GM10248 (cell line): ENCODE results near the gene GOLGA1.
"Not testable (repeated sequence)": the region's sequence is repeated elsewhere in the genome, so short reads cannot be mapped to it uniquely, and the experiment has no call there.

Experiments used
- CTCF ChIA-PET: fragments of 300-600 bp; sonication (Branson Sonifier 250); formaldehyde crosslinking; extraction: SDS; loops from one replicate; lab custom pipeline; 2021; ENCODE audit warnings: antibody characterized with exemption; lab: Yijun Ruan, JAX
- POLR2A ChIA-PET: fragments of 350-650 bp; sonication (Branson Sonifier 250); formaldehyde crosslinking; extraction: SDS; loops from one replicate; lab custom pipeline; 2020; ENCODE audit warnings: antibody characterized with exemption; lab: Yijun Ruan, JAX
- DNase-seq: peaks from one replicate; pipeline ENCODE4 v3.0.0; 2012; ENCODE audit errors: extremely low spot score
- TF ChIP-seq, protein P1 (sequence below): IDR thresholded peaks from 2 replicates; pipeline ENCODE4 v1.5.1; 2012; ENCODE audit warnings: mild to moderate bottlenecking, low read depth; ENCODE audit errors: extremely low read depth, missing control alignments, control extremely low read depth

Gene GOLGA1

DNA sequence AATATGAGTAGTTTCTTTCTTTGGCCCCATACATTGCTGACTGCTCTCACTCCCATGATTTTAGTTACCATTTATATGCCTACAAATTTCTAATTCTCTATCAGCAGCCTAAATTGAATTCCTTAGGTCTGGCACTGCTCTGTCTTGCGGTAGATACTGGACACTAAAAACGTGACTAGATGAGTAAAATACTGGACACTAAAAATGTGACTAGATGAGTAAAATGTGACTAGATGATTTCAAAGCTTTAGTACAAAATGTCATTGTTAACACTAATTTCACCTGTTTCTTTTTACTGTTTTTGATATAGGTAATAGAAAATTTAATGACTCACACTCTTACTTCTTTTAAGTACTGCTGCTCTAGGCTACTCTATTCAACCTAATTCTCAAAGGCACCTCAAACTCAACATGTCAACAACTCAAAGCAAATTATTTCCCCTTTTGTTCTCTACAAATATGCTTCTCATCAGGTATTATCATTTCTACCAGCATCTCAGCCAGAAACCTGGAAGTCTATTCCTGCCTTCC lies 31.4 kb upstream of the GOLGA1 start:
- ChIA-PET CTCF (no interaction called here), POLR2A (no interaction called here)
- TF ChIP-seq, protein P1, sequence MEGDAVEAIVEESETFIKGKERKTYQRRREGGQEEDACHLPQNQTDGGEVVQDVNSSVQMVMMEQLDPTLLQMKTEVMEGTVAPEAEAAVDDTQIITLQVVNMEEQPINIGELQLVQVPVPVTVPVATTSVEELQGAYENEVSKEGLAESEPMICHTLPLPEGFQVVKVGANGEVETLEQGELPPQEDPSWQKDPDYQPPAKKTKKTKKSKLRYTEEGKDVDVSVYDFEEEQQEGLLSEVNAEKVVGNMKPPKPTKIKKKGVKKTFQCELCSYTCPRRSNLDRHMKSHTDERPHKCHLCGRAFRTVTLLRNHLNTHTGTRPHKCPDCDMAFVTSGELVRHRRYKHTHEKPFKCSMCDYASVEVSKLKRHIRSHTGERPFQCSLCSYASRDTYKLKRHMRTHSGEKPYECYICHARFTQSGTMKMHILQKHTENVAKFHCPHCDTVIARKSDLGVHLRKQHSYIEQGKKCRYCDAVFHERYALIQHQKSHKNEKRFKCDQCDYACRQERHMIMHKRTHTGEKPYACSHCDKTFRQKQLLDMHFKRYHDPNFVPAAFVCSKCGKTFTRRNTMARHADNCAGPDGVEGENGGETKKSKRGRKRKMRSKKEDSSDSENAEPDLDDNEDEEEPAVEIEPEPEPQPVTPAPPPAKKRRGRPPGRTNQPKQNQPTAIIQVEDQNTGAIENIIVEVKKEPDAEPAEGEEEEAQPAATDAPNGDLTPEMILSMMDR, result no peak
- DNase-seq, result no peak

DNA sequence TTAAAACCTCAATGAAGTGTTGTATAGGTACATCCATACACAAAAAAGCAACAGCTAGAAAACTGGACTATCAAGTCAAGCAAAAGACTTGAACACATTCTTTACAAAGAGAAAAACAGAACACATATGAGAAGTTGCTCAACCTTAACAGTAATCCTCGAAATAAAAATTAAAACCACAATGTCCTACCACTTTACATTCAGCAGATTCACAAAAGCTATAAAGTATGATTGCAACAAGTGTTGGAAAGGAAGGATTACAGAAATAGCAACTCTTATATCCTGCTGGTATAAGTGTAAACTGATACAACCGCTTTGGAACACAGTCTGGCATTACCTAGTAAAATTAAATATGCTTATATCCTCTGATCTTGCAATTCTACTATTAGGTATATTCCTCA lies 28.5 kb upstream of the GOLGA1 start:
- POLR2A ChIA-PET, result no interaction called here
- TF ChIP-seq, protein P1, result no peak
- CTCF ChIA-PET, result no interaction called here
- DNase-seq, result no peak

DNA sequence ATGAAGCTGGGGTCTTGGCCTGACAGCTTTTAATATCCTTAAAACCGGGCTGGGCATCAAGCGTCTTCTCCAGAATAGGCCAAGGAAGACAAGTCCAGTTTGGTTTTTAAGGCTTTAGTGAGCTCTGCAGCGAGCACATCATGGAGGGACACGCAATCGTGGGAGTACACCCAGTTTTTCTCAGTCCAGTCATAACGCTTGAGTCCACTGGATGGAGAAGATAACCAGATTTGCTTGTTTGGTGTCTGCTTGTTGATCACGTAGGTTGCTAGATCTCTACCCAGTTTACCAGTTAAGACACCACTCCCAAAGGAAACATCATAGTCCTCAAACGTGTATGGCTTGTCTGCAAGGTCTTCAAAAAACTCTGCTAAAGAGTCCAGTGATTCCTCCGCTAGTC lies 27.4 kb upstream of the GOLGA1 start:
- no peak for DNase-seq
- ChIA-PET POLR2A (interaction anchor here (0.6 kb wide), 1 partner anchor 617 kb away, joined by 3 read pairs; no protein-coding TSS in a partner anchor), CTCF (interaction anchor here (1.4 to 1.5 kb wide), 2 partner anchors 13 to 175 kb away, joined by 3 to 5 read pairs; partner anchors contain the start of gene SCAI)
- TF ChIP-seq, protein P1, result no peak

DNA sequence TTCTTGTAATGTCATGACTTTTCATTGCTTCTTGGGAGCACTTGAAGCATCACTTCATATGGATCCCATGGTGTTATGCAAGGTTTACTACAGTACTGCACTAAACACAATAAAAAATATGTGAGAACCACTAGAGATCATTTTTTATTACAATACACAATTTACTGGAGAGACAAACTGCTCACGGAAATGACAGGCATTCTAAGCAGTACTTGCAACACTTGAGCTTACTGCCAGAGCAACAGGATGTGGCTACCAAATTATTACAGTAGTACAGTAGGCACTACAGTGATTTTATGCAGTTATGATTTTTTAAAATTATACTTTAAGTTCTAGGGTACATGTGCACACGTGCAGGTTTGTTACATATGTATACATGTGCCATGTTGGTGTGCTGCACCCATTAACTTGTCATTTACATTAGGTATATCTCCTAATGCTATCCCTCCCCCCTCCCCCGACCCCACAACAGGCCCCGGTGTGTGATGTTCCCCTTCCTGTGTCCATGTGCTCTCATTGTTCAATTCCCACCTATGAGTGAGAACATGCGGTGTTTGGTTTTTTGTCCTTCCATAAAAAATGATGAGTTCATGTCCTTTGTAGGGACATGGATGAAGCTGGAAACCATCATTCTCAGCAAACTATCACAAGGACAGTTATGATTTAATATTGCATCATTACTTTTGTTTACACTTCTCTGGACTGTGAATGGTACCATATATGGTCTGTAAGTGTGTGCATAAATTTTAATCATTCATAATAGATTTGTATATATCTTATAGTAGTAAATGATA lies 25.1 kb upstream of the GOLGA1 start:
- CTCF ChIA-PET, result interaction anchor here (1.3 to 1.6 kb wide), 4 partner anchors 9 to 36 kb away, joined by 3 to 4 read pairs (median 3); no protein-coding TSS in a partner anchor
- POLR2A ChIA-PET, DNase-seq: not testable (repeated sequence)

DNA sequence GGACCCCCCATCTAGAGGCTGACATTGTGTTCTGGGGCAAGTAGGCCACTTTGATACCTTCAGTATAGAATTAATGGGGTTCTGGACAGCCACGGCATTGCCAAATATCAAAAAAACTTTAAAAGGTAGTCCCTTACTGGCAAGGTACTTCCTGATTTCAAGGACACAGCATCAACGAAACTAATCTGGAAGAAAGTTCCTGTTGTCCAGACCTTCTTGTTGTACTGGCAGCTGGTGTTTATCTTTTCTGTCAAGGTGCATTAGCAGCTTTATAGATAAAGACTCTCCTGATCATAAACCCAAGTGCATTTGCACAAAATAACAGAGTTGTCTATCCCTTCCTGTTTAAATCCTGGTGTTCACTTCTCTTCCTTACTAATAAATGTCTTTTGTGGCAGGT lies 23.7 kb upstream of the GOLGA1 start:
- ChIA-PET POLR2A (no interaction called here), CTCF (interaction anchor here (1.0 to 1.6 kb wide), 3 partner anchors 8 to 15 kb away, joined by 3 to 4 read pairs (median 3); no protein-coding TSS in a partner anchor)
- TF ChIP-seq, protein P1, result no peak
- DNase-seq, result no peak

DNA sequence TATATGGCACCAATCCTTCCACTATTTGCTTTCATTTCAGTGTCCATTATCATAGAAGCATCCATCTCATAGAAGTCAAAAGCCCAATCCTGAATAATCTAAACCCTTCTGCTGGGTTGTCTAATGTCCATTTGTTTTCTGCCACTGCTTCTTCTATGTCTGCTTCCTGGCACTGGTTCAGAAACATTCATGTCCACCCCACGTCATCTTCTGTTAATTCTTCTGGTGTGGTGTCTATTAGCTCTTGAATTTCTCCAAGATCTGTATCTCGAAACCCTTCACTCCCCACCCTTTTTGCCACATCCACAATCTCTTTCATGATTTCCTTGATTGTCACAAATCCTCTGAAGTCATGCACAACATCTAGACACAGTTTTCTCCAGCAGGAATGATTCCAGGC lies 23.2 kb upstream of the GOLGA1 start:
- TF ChIP-seq, protein P1, result no peak
- POLR2A ChIA-PET, result no interaction called here
- no peak for DNase-seq
- CTCF ChIA-PET, result interaction anchor here (1.0 to 1.6 kb wide), 2 partner anchors 9 to 14 kb away, joined by 3 to 4 read pairs; no protein-coding TSS in a partner anchor

DNA sequence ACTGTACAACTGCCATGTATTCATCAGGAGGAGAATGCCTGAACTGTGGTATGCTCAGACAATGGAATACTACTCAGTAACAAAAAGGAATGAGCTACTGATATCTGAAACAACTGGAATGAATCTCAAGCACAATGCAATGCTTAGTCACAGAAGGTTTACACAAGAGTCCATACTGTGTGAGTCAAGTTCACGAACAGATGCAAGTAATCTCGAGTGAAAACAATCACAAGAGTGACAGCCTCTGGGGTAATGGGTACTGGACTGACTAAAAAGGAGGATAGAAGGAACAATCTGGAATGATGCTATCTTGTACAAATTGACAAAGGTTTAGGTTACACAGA lies 19.5 kb upstream of the GOLGA1 start:
- ChIA-PET POLR2A (no interaction called here), CTCF (no interaction called here)

DNA sequence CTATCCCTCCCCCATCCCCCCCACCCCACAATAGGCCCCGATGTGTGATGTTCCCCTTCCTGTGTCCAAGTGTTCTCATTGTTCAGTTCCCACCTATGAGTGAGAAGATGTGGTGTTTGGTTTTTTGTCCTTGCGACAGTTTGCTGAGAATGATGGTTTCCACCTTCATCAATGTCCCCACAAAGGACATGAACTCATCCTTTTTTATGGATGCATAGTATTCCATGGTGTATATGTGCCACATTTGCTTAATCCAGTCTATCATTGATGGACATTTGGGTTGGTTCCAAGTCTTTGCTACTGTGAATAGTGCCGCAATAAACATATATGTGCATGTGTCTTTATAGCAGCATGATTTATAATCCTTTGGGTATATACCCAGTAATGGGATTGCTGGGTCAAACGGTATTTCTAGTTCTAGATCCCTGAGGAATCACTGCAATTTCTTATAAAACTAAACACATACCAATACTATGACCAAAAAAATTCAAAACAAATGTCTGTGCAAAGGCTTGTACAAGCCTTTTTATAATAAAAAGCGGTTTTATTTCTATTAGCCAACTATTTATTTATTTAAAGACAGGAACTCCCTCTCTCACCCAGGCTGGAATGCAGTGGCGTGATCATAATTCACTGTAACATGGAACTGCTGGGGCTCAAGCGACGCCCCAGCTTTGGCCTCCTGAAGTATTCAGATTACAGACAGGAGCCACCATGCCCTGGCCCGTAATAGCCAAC lies 19.0 kb upstream of the GOLGA1 start:
- POLR2A ChIA-PET, CTCF ChIA-PET, DNase-seq: not testable (repeated sequence)

More for the DNA sequence above, 19.5 kb upstream of the GOLGA1 start:
- DNase-seq, result no peak
- TF ChIP-seq, protein P1, result no peak
